ENCODE measurements around the gene ARID1B. TPM values are rescaled to one million over a fixed set of nuclear protein-coding genes. Genes with fewer than 3 reads are reported as not detected.

ARID1B gene
- total and polyA plus RNA-seq, 7 donors: 8.1 to 61.1 (median 53.1) TPM

DNA sequence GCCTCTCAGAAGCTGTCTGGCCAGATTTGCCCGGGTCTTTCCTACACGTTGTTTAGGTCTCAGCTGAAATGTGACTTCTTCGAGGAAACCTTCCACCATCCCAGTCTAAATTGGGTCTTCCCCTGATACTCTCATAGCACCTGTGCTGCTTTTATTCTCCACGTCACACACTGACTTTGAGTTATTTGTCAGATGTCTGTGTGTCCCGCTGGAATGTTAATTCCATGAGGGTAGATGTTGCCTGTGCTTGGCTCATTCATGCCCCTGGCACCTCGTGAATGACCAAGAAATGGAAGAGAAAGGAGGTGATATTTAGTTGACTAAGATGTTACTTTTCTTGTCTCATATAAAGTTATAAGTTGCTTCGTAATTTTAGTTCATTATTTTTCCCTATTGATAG, 348.4 kb downstream of the ARID1B start:
- intact Hi-C loops (cut with DNase I): no loop called here
- Histone ChIP-seq H3K27me3 (ENCODE audit: insufficient read depth in 3 of 3, low read length in 2 of 3) (no peaks in the 10 kb centered on the region), H3K4me1 (peaks cover 13% of the 10 kb centered on the region), H3K36me3 (ENCODE audit: insufficient read depth in 1 of 2, low read depth in 1 of 2) (no peaks in the 10 kb centered on the region), H3K27ac (no peak overlapping the region), H3K4me3 (no peak overlapping the region), H3K9me3 (no peaks in the 10 kb centered on the region)
- ATAC-seq (peak in 1 of 4 donors; percentile 25), DNase-seq (no peak)
- TF ChIP-seq, protein P1, sequence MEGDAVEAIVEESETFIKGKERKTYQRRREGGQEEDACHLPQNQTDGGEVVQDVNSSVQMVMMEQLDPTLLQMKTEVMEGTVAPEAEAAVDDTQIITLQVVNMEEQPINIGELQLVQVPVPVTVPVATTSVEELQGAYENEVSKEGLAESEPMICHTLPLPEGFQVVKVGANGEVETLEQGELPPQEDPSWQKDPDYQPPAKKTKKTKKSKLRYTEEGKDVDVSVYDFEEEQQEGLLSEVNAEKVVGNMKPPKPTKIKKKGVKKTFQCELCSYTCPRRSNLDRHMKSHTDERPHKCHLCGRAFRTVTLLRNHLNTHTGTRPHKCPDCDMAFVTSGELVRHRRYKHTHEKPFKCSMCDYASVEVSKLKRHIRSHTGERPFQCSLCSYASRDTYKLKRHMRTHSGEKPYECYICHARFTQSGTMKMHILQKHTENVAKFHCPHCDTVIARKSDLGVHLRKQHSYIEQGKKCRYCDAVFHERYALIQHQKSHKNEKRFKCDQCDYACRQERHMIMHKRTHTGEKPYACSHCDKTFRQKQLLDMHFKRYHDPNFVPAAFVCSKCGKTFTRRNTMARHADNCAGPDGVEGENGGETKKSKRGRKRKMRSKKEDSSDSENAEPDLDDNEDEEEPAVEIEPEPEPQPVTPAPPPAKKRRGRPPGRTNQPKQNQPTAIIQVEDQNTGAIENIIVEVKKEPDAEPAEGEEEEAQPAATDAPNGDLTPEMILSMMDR (IDR thresholded peaks at IDR 0.05): no peak
- WGBS, 3 donors: 56 to 76% (median 63%) methylated on average over 7 of the region's 7 CpGs

GRCh38 chr6:157126183-157127098, 349.3 kb downstream of the ARID1B start:
- WGBS, 3 donors: 95 to 97% (median 96%) methylated on average over 11 of the region's 11 CpGs
- H3K4me1 ChIP-seq: peaks cover 13% of the 10 kb centered on the region
- intact Hi-C loops (cut with DNase I): no loop called here
- no peak overlapping the region for H3K27ac ChIP-seq
- no peaks in the 10 kb centered on the region for H3K27me3 ChIP-seq (ENCODE audit: insufficient read depth in 3 of 3, low read length in 2 of 3)
- H3K4me3 ChIP-seq: no peak overlapping the region
- H3K36me3 ChIP-seq (ENCODE audit: insufficient read depth in 1 of 2, low read depth in 1 of 2): no peaks in the 10 kb centered on the region
- H3K9me3 ChIP-seq: no peaks in the 10 kb centered on the region
- TF ChIP-seq, protein P1 (IDR thresholded peaks at IDR 0.05): no peak
- DNase-seq (no peak), ATAC-seq (no peak)

DNA sequence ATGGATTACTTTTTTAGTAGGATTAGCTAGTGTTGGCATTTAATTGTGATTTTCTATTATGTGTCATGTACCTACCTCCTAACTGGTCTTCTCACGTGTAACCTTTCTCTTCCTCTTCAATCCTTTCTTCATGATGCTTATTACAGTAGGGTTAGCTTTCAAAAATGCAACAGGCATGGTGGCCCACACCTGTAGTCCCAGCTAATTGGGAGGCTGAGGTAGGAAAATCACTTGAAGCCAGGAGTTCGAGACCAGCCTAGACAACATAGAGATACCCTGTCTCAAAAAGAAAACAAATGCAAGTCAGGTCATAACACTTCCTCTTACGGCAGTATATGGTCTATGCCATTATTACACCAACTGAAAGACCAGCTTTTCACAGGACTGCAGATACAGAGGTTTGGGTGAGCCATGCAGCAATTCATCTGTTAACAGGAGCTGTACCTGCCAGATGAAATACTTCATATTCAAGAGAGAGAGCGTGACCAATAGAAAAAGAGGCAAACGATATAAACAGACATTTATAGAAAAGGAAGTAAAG, 351.1 kb downstream of the ARID1B start:
- TF ChIP-seq, protein P1 (IDR thresholded peaks at IDR 0.05): no peak

GRCh38 chr6:157131250-157131649, 354.1 kb downstream of the ARID1B start:
- no peaks in the 10 kb centered on the region for H3K9me3 ChIP-seq
- peaks cover 9% of the 10 kb centered on the region for H3K4me1 ChIP-seq
- H3K27me3 ChIP-seq (ENCODE audit: insufficient read depth in 3 of 3, low read length in 2 of 3): no peaks in the 10 kb centered on the region
- TF ChIP-seq, protein P1 (IDR thresholded peaks at IDR 0.05): no peak
- ATAC-seq (no peak), DNase-seq (no peak)
- no peak overlapping the region for H3K4me3 ChIP-seq
- intact Hi-C loops (cut with DNase I): loop anchor here in 1 of 2 donors (10.0 kb wide), 1 partner anchor 54 kb away; no protein-coding TSS in a partner anchor
- no peak overlapping the region for H3K27ac ChIP-seq
- peaks cover 0 to 33% of the 10 kb centered on the region in 2 donors for H3K36me3 ChIP-seq (ENCODE audit: insufficient read depth in 1 of 2, low read depth in 1 of 2)
- WGBS, 3 donors: 94 to 98% (median 94%) methylated on average over 8 of the region's 8 CpGs

More for the DNA sequence above, 351.1 kb downstream of the ARID1B start:
- H3K27ac ChIP-seq: no peak overlapping the region
- DNase-seq: no peak
- intact Hi-C loops (cut with DNase I): no loop called here
- H3K36me3 ChIP-seq (ENCODE audit: insufficient read depth in 1 of 2, low read depth in 1 of 2): peaks cover 0 to 5% of the 10 kb centered on the region in 2 donors
- WGBS, 3 donors: 74 to 83% (median 74%) methylated on average over 5 of the region's 5 CpGs
- H3K4me1 ChIP-seq: peaks cover 12% of the 10 kb centered on the region
- H3K4me3 ChIP-seq: no peak overlapping the region
- H3K27me3 ChIP-seq (ENCODE audit: insufficient read depth in 3 of 3, low read length in 2 of 3): no peaks in the 10 kb centered on the region
- H3K9me3 ChIP-seq: no peaks in the 10 kb centered on the region
- no peak for ATAC-seq
